SK-N-SH (cell line): Measurements from ENCODE around the gene MISP3. TPM values are rescaled to one million over a fixed set of nuclear protein-coding genes. Genes with fewer than 3 reads are reported as not detected.
"Not testable (repeated sequence)": the region's sequence is repeated elsewhere in the genome, so short reads cannot be mapped to it uniquely, and the experiment has no call there.

Source experiments
- CTCF ChIA-PET: fragments of 300-600, 350-600 bp; formaldehyde crosslinking; extraction: SDS; loops from one replicate; lab custom pipeline; 2021; lab: Yijun Ruan, JAX
- POLR2A ChIA-PET: fragments of 350-600 bp; sonication (Branson Sonifier 250); formaldehyde crosslinking; extraction: SDS; loops from one replicate; lab custom pipeline; 2020; ENCODE audit warnings: antibody characterized with exemption, inconsistent platforms; lab: Yijun Ruan, JAX
- DNase-seq: peaks from one replicate; pipeline ENCODE4 v3.0.0; 2012
- H2AFZ ChIP-seq: fragments of 200-600 bp; sonication (generic); 2 replicates; pipeline ENCODE4 v1.8.1; 2016; ENCODE audit warnings: antibody characterized with exemption, mild to moderate bottlenecking, low read depth
- H3F3A ChIP-seq: fragments of 200-600 bp; sonication (generic); replicated peaks from 2 replicates; pipeline ENCODE3; 2016; ENCODE audit warnings: antibody characterized with exemption, mild to moderate bottlenecking; ENCODE audit not compliant: insufficient read depth
- H3K27ac ChIP-seq, 2 experiments: fragments of 200-500 bp in 1 of 2; fragments of 200-600 bp in 1 of 2; sonication (Bioruptor generic) in 1 of 2; sonication (generic), shearing (Covaris generic) in 1 of 2; 2 replicates each; pipeline versions ENCODE4 v1.5.1 to v1.6.1; 2014 to 2016; ENCODE audit warnings: low read depth in 2 of 2, inconsistent platforms in 1 of 2, low read length in 1 of 2, mild to moderate bottlenecking in 1 of 2, mixed read lengths in 1 of 2
- H3K27me3 ChIP-seq: fragments of 200-600 bp; sonication (generic), shearing (Covaris generic); 2 replicates; pipeline ENCODE4 v1.6.1; 2016; ENCODE audit warnings: mixed run types; ENCODE audit not compliant: insufficient read depth
- H3K36me3 ChIP-seq, 2 experiments: fragments of 200-500 bp in 1 of 2; fragments of 200-600 bp in 1 of 2; sonication (Bioruptor generic) in 1 of 2; sonication (generic) in 1 of 2; replicated peaks in 1 of 2; 2 replicates each; pipeline versions ENCODE3 to v1.5.1; 2014 to 2016; ENCODE audit warnings: low read length in 1 of 2, mild to moderate bottlenecking in 1 of 2; ENCODE audit not compliant: insufficient read depth in 2 of 2, control insufficient read depth in 1 of 2
- H3K4me1 ChIP-seq, 2 experiments: fragments of 200-500 bp in 1 of 2; fragments of 200-600 bp in 1 of 2; sonication (Bioruptor generic) in 1 of 2; sonication (generic), shearing (Covaris generic) in 1 of 2; 2 replicates each; pipeline versions ENCODE4 v1.5.1 to v1.6.1; 2014 to 2016; ENCODE audit warnings: low read depth in 1 of 2, low read length in 1 of 2, mixed run types in 1 of 2; ENCODE audit not compliant: insufficient read depth in 2 of 2, control insufficient read depth in 1 of 2
- H3K4me2 ChIP-seq: fragments of 200-600 bp; sonication (generic), shearing (Covaris generic); 2 replicates; pipeline ENCODE4 v1.6.1; 2017; ENCODE audit warnings: mixed run types
- H3K4me3 ChIP-seq, 2 experiments: fragments of 200-500 bp in 1 of 2; fragments of 200-600 bp in 1 of 2; sonication (Bioruptor generic) in 1 of 2; sonication (generic), shearing (Covaris generic) in 1 of 2; 2 replicates each; pipeline versions ENCODE4 v1.5.1 to v1.8.1; 2014 to 2016; ENCODE audit warnings: low read depth in 2 of 2, inconsistent platforms in 1 of 2, low read length in 1 of 2, mild to moderate bottlenecking in 1 of 2, mixed read lengths in 1 of 2, moderate library complexity in 1 of 2
- H3K79me2 ChIP-seq: fragments of 200-600 bp; sonication (generic); 2 replicates; pipeline ENCODE4 v1.8.1; 2017; ENCODE audit warnings: mild to moderate bottlenecking; ENCODE audit not compliant: insufficient read depth
- H3K9ac ChIP-seq: fragments of 200-600 bp; sonication (generic); 2 replicates; pipeline ENCODE4 v1.6.1; 2017; ENCODE audit warnings: mixed run types
- H3K9me2 ChIP-seq: fragments of 200-600 bp; sonication (generic); 2 replicates; pipeline ENCODE4 v1.6.1; 2017; ENCODE audit warnings: mixed run types
- H3K9me3 ChIP-seq: fragments of 200-600 bp; sonication (generic); 2 replicates; pipeline ENCODE4 v1.6.1; 2017; ENCODE audit warnings: mixed run types, mild to moderate bottlenecking, moderate library complexity
- H4K20me1 ChIP-seq: fragments of 200-600 bp; sonication (generic); 2 replicates; pipeline ENCODE4 v1.6.1; 2017; ENCODE audit warnings: mild to moderate bottlenecking, mixed run types; ENCODE audit not compliant: insufficient read depth
- CTCF ChIP-seq: fragments of 200-600 bp; sonication (generic); IDR thresholded peaks from 2 replicates; pipeline ENCODE4 v1.6.1; 2017; ENCODE audit warnings: antibody characterized with exemption, mild to moderate bottlenecking, moderate library complexity
- MAX ChIP-seq: IDR thresholded peaks from 2 replicates; pipeline ENCODE4 v1.4.0; 2012; ENCODE audit warnings: low read depth
- PBX3 ChIP-seq: IDR thresholded peaks from 2 replicates; pipeline ENCODE4; 2012
- RAD21 ChIP-seq: IDR thresholded peaks from 2 replicates; pipeline ENCODE4 v1.6.1; 2012; ENCODE audit warnings: mild to moderate bottlenecking, low read length
- SMC3 ChIP-seq: IDR thresholded peaks from 2 replicates; pipeline ENCODE4 v1.6.1; 2012; ENCODE audit warnings: low read depth, low read length, improper control_type of control experiment
- USF1 ChIP-seq: IDR thresholded peaks from 2 replicates; pipeline ENCODE4 v1.4.0; 2012; ENCODE audit warnings: low read depth, borderline replicate concordance
- YY1 ChIP-seq: IDR thresholded peaks from 2 replicates; pipeline ENCODE4 v1.4.0; 2012; ENCODE audit warnings: low read depth, mild to moderate bottlenecking
- WGBS: methylation state at CpG from one replicate; pipeline ENCODE4 v1.1.6; 2017; ENCODE audit warnings: low lambda C conversion rate; 5-methylcytosine and 5-hydroxymethylcytosine counted together
- polyA plus RNA-seq, 3 experiments: library from polyadenylated mRNA; depleted of rRNA; stranded (reverse); fragments of >200 nt; gene quantifications; 2 replicates each; pipeline ENCODE4 v1.2.3, GENCODE V29; 2012

Gene MISP3
- polyA plus RNA-seq, 1 of the 3 experiments (the other 2 are of a cell fraction) = 2.6 TPM

- no peaks in the 10 kb centered on the region for H3K4me1 ChIP-seq
- H3K27me3 ChIP-seq = no peaks in the 10 kb centered on the region
- H3K27ac ChIP-seq = no peak overlapping the region
- DNase-seq = no peak
- ChIA-PET CTCF (interaction anchor here (0.8 to 6.0 kb wide), 5 partner anchors 10 to 159 kb away, joined by 3 to 29 read pairs (median 5); partner anchors contain the start of gene MISP3), POLR2A (no interaction called here)
- H3F3A ChIP-seq = peaks cover 6% of the 10 kb centered on the region
- H2AFZ ChIP-seq = no peak overlapping the region
- no peak overlapping the region for H3K4me2 ChIP-seq
- H3K79me2 ChIP-seq = no peaks in the 10 kb centered on the region
- H3K36me3 ChIP-seq = no peaks in the 10 kb centered on the region
- H3K9ac ChIP-seq = no peak overlapping the region
- H4K20me1 ChIP-seq = no peaks in the 10 kb centered on the region
- H3K4me3 ChIP-seq = no peak overlapping the region
- H3K9me2 ChIP-seq = no peaks in the 10 kb centered on the region
- WGBS = 76% methylated on average over 6 of the region's 7 CpGs
- H3K9me3 ChIP-seq = no peaks in the 10 kb centered on the region
- TF ChIP-seq YY1 (no peak), USF1 (no peak), SMC3 (no peak), PBX3 (no peak), MAX (no peak)
Measured at GRCh38 chr19:14039181-14039580, 33.4 kb upstream of the MISP3 start.

GRCh38 chr19:14042659-14043608 is 29.7 kb upstream of the MISP3 start:
- not testable (repeated sequence) for H3K4me3 ChIP-seq, H3K9me2 ChIP-seq, H2AFZ ChIP-seq, H3F3A ChIP-seq, H4K20me1 ChIP-seq, H3K79me2 ChIP-seq, H3K4me2 ChIP-seq, H3K27me3 ChIP-seq, H3K9ac ChIP-seq, H3K9me3 ChIP-seq, H3K36me3 ChIP-seq, H3K4me1 ChIP-seq
- ChIA-PET CTCF (interaction anchor here (0.7 to 6.0 kb wide), 32 partner anchors 11 to 467 kb away, joined by 3 to 36 read pairs (median 4); partner anchors contain the start of genes IL27RA, MISP3 and RLN3), POLR2A (interaction anchor here (0.5 to 1.4 kb wide), 2 partner anchors 11 to 423 kb away, joined by 3 read pairs; partner anchors contain the start of gene IL27RA)
- peak; percentile 81 for DNase-seq
- peak; percentile 56 for TF ChIP-seq RAD21
- TF ChIP-seq CTCF = peak; percentile 69
- peak; percentile 30; the same call in 1 of the 2 replicates for TF ChIP-seq SMC3
- WGBS = 74% methylated on average over 19 of the region's 19 CpGs
- H3K27ac ChIP-seq = peak overlapping the region in 1 of 2 experiments; percentile 34; a peak in 1 of 4 replicates

GRCh38 chr19:14047866-14048265 is 24.7 kb upstream of the MISP3 start:
- not testable (repeated sequence) for H3F3A ChIP-seq, H3K9ac ChIP-seq, H3K27ac ChIP-seq, H3K4me1 ChIP-seq, DNase-seq, H3K4me3 ChIP-seq, H2AFZ ChIP-seq, H4K20me1 ChIP-seq, H3K79me2 ChIP-seq, H3K9me3 ChIP-seq, H3K9me2 ChIP-seq, H3K36me3 ChIP-seq, H3K4me2 ChIP-seq, H3K27me3 ChIP-seq
- POLR2A ChIA-PET = interaction anchor here (1.2 kb wide), 1 partner anchor 9 kb away, joined by 3 read pairs; no protein-coding TSS in a partner anchor
- WGBS = 97% methylated on average over 10 of the region's 10 CpGs
- CTCF ChIA-PET = interaction anchor here (0.6 to 4.5 kb wide), 19 partner anchors 11 to 1067 kb away, joined by 3 to 34 read pairs (median 3); partner anchors contain the start of genes IL27RA and MISP3
